PC-3 (cell line): Measurements from ENCODE around the gene LTBR. TPM values are rescaled to one million over a fixed set of nuclear protein-coding genes. Genes with fewer than 3 reads are reported as not detected.

ENCODE experiments used
- ATAC-seq: fragments of 200-7000 bp; cut with Tn5 transposase; 2 replicates; pipeline ENCODE4 v1.9.1; 2020; ENCODE audit warnings: mild to moderate bottlenecking, moderate library complexity
- BruUV-seq: library from RNA; stranded (reverse); fragments of 400-500 nt; replicated peaks from 2 replicates; lab custom pipeline; 2021; lab: Mats Ljungman, UMichigan
- CTCF ChIA-PET: fragments of 300-600 bp; sonication (Branson Sonifier 250); formaldehyde crosslinking; loops from one replicate; lab custom pipeline; 2022; ENCODE audit warnings: antibody characterized with exemption; lab: Charles Lee
- POLR2A ChIA-PET: fragments of 300-600 bp; sonication (Branson Sonifier 250); formaldehyde crosslinking; loops from one replicate; lab custom pipeline; 2022; ENCODE audit warnings: antibody characterized with exemption; ENCODE audit not compliant: unreplicated experiment; lab: Charles Lee
- DNase-seq: peaks from one replicate; pipeline ENCODE4 v3.0.0-alpha.2; 2015
- H2AFZ ChIP-seq: fragments of 300-600 bp; sonication (generic); 2 replicates; pipeline ENCODE4 v1.6.0; 2016; ENCODE audit warnings: antibody characterized with exemption, low read length
- H3F3A ChIP-seq: fragments of 300-600 bp; sonication (generic); one replicate; pipeline ENCODE4 v1.6.0; 2017; ENCODE audit warnings: antibody characterized with exemption, low read length, control low read depth, mild to moderate bottlenecking; ENCODE audit not compliant: unreplicated experiment
- H3K27ac ChIP-seq: fragments of 300-600 bp; sonication (generic); 2 replicates; pipeline ENCODE4 v1.5.1; 2016; ENCODE audit warnings: mild to moderate bottlenecking, low read length
- H3K27me3 ChIP-seq: fragments of 300-600 bp; sonication (generic); 2 replicates; pipeline ENCODE4 v1.6.1; 2016; ENCODE audit warnings: low read length, mixed read lengths
- H3K36me3 ChIP-seq: fragments of 300-600 bp; sonication (generic); 2 replicates; pipeline ENCODE4 v1.6.1; 2016; ENCODE audit warnings: low read depth, mixed run types, low read length, mixed read lengths
- H3K4me1 ChIP-seq: fragments of 300-600 bp; sonication (generic); 2 replicates; pipeline ENCODE4 v1.5.1; 2016; ENCODE audit warnings: low read length; ENCODE audit not compliant: insufficient read depth
- H3K4me2 ChIP-seq: fragments of 300-600 bp; sonication (generic); 2 replicates; pipeline ENCODE4 v1.6.0; 2016; ENCODE audit warnings: low read length
- H3K4me3 ChIP-seq: fragments of 300-600 bp; sonication (generic); 2 replicates; pipeline ENCODE4 v1.5.1; 2016; ENCODE audit warnings: mild to moderate bottlenecking, low read length, mixed read lengths
- H3K79me2 ChIP-seq: fragments of 300-600 bp; sonication (generic); 2 replicates; pipeline ENCODE4 v1.6.1; 2017; ENCODE audit warnings: low read length, mixed read lengths
- H3K9ac ChIP-seq: fragments of 300-600 bp; sonication (generic); 2 replicates; pipeline ENCODE4 v1.6.0; 2016; ENCODE audit warnings: mild to moderate bottlenecking, low read length
- H3K9me2 ChIP-seq: fragments of 300-600 bp; sonication (generic); replicated peaks from 2 replicates; pipeline ENCODE4 v1.6.1; 2016; ENCODE audit warnings: mixed run types, low read length, mixed read lengths
- H3K9me3 ChIP-seq: fragments of 300-600 bp; sonication (generic); 2 replicates; pipeline ENCODE4 v1.6.1; 2016; ENCODE audit warnings: low read length, mixed read lengths
- H4K20me1 ChIP-seq: fragments of 300-600 bp; sonication (generic); 2 replicates; pipeline ENCODE4 v1.6.1; 2016; ENCODE audit warnings: low read length, mixed read lengths
- EZH2 ChIP-seq: fragments of 300-600 bp; sonication (generic); IDR thresholded peaks from one replicate; pipeline ENCODE4 v1.6.1; 2017; ENCODE audit warnings: antibody characterized with exemption, mild to moderate bottlenecking, low read length; ENCODE audit not compliant: unreplicated experiment
- EZH2phosphoT487 ChIP-seq: fragments of 300-600 bp; sonication (generic); IDR thresholded peaks from 2 replicates; pipeline ENCODE4 v1.6.1; 2018; ENCODE audit warnings: mild to moderate bottlenecking, antibody characterized with exemption, low read length, borderline replicate concordance
- intact Hi-C: fragments of 100-400 bp; cut with micrococcal nuclease; formaldehyde crosslinking; loops from 2 replicates; pipeline ENCODE4 v1.9.0; 2023
- total RNA-seq: library from RNA; depleted of rRNA; stranded (reverse); fragments of >200 nt; gene quantifications from 2 replicates; pipeline ENCODE4 v1.2.3, GENCODE V29; 2014
- TF ChIP-seq, protein P1 (sequence below): fragments of 300-600 bp; sonication (generic); conservative IDR thresholded peaks from 2 replicates; pipeline ENCODE4 v1.5.1; 2017; ENCODE audit warnings: antibody characterized with exemption, low read depth, mild to moderate bottlenecking, low read length

The LTBR gene
- total RNA-seq, 1 experiment from 2014 or later, result 163 TPM

DNA sequence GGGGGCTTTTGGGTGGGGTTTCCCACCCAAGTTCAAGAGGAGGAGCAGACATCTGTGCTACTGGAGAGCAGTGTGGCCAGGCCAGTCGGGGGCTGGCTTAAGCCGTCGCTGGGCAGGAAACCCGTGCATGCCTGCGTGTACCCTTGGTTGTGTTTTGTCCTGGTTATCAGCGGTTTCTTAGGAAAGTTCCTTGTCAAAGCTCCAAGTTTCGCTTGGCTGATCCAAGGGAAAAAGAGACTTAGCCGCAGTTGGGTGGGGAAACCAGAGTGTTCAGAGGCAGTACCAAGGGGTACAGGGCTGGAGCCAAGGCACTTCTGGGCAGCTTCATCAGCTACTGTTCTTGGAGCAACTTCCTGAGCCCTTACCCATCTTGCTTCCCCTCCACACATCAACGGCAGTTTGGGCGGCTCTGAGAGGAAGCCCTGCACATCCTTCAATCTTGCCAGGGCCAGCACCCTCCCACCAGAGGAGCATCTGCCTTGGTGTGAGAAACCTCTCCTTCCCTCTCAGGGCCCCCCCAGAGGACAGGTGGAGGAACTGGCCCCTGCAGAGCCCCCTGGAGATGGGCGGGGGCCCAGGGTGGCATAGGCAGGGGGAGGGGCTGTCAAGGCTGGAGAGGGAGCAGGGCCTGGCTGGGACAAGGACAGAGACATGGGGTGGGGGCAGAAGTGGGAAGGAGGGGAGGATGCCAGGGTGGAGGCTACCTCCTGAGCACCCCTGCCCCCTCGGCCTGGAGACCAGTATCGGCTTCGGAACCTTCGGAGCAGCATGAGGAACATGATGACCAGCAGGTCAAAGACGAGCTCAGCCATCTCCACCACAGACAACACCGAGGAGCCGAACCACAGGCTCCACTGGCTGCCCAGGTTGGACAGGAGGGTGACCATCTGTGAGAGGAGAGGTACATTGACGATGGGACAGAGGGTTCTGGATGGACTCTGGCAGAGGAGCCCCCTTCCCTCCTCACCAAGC is 36.3 kb upstream of the LTBR start:
- CTCF ChIA-PET, result no interaction called here

DNA sequence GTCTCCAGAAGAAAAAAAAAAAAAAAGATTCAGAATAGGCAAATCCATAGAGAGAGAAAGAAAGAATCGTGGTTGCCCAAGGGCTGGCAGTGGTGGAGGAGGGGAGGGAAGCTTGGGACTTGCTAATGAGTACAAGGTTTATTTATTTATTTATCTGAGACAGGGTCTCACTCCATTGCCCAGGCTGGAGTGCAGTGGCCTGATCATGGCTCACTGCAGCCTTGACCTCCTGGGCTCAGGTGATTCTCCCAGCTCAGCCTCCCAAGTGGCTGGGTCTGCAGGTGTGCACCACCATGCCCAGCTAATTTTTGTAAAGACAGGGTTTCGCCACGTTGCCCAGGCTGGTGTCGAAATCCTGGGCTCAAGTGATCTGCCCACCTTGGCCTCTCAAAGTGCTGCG is 32.3 kb upstream of the LTBR start:
- POLR2A ChIA-PET, result no interaction called here
- H3K79me2 ChIP-seq, result no peaks in the 10 kb centered on the region
- ATAC-seq (no peak), DNase-seq (no peak)
- no peaks in the 10 kb centered on the region for H4K20me1 ChIP-seq
- H2AFZ ChIP-seq, result no peak overlapping the region
- H3K9ac ChIP-seq, result no peak overlapping the region
- no TSS peak for BruUV-seq
- intact Hi-C loops, result no loop called here
- no peak overlapping the region for H3K27ac ChIP-seq
- no peaks in the 10 kb centered on the region for H3F3A ChIP-seq
- no peaks in the 10 kb centered on the region for H3K9me2 ChIP-seq
- H3K27me3 ChIP-seq, result no peaks in the 10 kb centered on the region
- H3K36me3 ChIP-seq, result no peaks in the 10 kb centered on the region
- no peaks in the 10 kb centered on the region for H3K9me3 ChIP-seq
- no peak overlapping the region for H3K4me2 ChIP-seq
- CTCF ChIA-PET, result no interaction called here
- no peak for TF ChIP-seq EZH2
- TF ChIP-seq, protein P1, sequence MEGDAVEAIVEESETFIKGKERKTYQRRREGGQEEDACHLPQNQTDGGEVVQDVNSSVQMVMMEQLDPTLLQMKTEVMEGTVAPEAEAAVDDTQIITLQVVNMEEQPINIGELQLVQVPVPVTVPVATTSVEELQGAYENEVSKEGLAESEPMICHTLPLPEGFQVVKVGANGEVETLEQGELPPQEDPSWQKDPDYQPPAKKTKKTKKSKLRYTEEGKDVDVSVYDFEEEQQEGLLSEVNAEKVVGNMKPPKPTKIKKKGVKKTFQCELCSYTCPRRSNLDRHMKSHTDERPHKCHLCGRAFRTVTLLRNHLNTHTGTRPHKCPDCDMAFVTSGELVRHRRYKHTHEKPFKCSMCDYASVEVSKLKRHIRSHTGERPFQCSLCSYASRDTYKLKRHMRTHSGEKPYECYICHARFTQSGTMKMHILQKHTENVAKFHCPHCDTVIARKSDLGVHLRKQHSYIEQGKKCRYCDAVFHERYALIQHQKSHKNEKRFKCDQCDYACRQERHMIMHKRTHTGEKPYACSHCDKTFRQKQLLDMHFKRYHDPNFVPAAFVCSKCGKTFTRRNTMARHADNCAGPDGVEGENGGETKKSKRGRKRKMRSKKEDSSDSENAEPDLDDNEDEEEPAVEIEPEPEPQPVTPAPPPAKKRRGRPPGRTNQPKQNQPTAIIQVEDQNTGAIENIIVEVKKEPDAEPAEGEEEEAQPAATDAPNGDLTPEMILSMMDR, result no peak
- TF ChIP-seq EZH2phosphoT487, result no peak
- no peak overlapping the region for H3K4me3 ChIP-seq
- no peaks in the 10 kb centered on the region for H3K4me1 ChIP-seq

More for the DNA sequence above, 36.3 kb upstream of the LTBR start:
- Histone ChIP-seq H3K4me3 (no peak overlapping the region), H3K79me2 (no peaks in the 10 kb centered on the region), H3K27me3 (no peaks in the 10 kb centered on the region), H3F3A (no peaks in the 10 kb centered on the region), H3K4me1 (peaks cover 22% of the 10 kb centered on the region), H3K9me3 (no peaks in the 10 kb centered on the region), H2AFZ (no peak overlapping the region), H4K20me1 (no peaks in the 10 kb centered on the region), H3K9ac (no peak overlapping the region), H3K36me3 (no peaks in the 10 kb centered on the region), H3K27ac (no peak overlapping the region), H3K9me2 (no peaks in the 10 kb centered on the region), H3K4me2 (no peak overlapping the region)
- intact Hi-C loops, result no loop called here
- POLR2A ChIA-PET, result no interaction called here
- DNase-seq, result no peak
- ATAC-seq, result no peak
- TF ChIP-seq, protein P1, result no peak
- no peak for TF ChIP-seq EZH2phosphoT487
- no peak for TF ChIP-seq EZH2
- no TSS peak for BruUV-seq
